ENCODE results near the gene SPIB. TPM values are rescaled to one million over a fixed set of nuclear protein-coding genes. Genes with fewer than 3 reads are reported as not detected.

The SPIB gene
- polyA plus RNA-seq, 1 donor (not counting 4 experiments of a cell fraction or from before 2014, with no cell fraction given) = not detected

DNA sequence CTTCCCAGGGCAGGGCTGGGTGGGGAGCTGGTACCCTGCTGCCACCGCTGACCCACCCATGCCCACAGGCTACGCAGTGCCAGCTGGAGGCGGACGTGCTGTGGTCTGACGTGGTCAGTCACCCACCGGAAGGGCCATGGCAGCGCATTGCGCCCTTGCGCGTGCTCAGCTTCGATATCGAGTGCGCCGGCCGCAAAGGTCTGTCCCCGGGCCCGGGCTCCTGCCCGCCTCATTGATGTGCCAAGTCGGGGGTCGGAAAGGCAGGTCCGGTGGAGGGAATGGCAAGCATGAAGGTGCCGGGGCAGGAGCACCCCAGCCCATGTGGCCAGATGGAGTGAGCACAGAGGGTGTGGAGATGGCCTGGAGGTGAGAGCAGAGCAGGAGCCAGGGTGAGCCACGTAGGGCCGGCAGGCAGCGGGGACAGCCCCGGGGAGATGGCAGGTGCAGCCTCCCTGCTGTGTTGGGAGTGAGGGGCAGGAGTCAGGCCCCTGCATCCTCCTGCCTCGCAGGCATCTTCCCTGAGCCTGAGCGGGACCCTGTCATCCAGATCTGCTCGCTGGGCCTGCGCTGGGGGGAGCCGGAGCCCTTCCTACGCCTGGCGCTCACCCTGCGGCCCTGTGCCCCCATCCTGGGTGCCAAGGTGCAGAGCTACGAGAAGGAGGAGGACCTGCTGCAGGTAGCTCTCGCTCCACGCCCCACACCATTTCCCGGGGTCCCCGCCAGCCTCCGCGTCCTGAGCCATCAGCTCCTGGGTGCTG lies 16.0 kb upstream of the SPIB start:
- Histone ChIP-seq H3K4me1 (ENCODE audit: control insufficient read depth, extremely low read depth, insufficient read depth, low read length) (no peaks in the 10 kb centered on the region), H3K79me2 (ENCODE audit: control insufficient read depth, insufficient read depth, low read length) (peaks cover 6% of the 10 kb centered on the region), H3K27me3 (ENCODE audit: control insufficient read depth, extremely low read depth, insufficient read depth, low read length) (no peaks in the 10 kb centered on the region), H2AFZ (ENCODE audit: control insufficient read depth, low read length) (no peak overlapping the region), H3K9ac (ENCODE audit: control insufficient read depth, extremely low read depth, insufficient read depth, low read length) (no peak overlapping the region), H3K36me3 (ENCODE audit: control insufficient read depth in 2 of 2, extremely low read depth in 1 of 2, insufficient read depth in 2 of 2, low read length in 2 of 2) (peaks cover 0 to 11% of the 10 kb centered on the region in 2 experiments), H3K27ac (ENCODE audit: control insufficient read depth, insufficient read depth, low read length) (no peak overlapping the region), H3K9me1 (ENCODE audit: control insufficient read depth, extremely low read depth, insufficient read depth, low read length) (no peaks in the 10 kb centered on the region), H3K4me2 (ENCODE audit: control insufficient read depth, extremely low read depth, insufficient read depth, low read depth, low read length) (no peak overlapping the region), H3K9me3 (ENCODE audit: control insufficient read depth, low read depth, low read length) (no peaks in the 10 kb centered on the region), H3K4me3 (ENCODE audit: control insufficient read depth in 2 of 3, extremely low read depth in 1 of 3, insufficient read depth in 2 of 3, low read depth in 1 of 3, low read length in 3 of 3) (no peak overlapping the region), H4K20me1 (ENCODE audit: control insufficient read depth, extremely low read depth, insufficient read depth, low read length) (no peaks in the 10 kb centered on the region)
- FAIRE-seq (no peak), DNase-seq (ENCODE audit: low read depth, low spot score) (no peak)
- dilution Hi-C loops (cut with MboI; ENCODE audit: extremely low pct_ligation_motif_present, low sequenced_read_pairs) = no loop called here
- no peak for TF ChIP-seq EZH2 (IDR thresholded peaks at IDR 0.05; ENCODE audit: low read length)
- TF ChIP-seq, protein P1, sequence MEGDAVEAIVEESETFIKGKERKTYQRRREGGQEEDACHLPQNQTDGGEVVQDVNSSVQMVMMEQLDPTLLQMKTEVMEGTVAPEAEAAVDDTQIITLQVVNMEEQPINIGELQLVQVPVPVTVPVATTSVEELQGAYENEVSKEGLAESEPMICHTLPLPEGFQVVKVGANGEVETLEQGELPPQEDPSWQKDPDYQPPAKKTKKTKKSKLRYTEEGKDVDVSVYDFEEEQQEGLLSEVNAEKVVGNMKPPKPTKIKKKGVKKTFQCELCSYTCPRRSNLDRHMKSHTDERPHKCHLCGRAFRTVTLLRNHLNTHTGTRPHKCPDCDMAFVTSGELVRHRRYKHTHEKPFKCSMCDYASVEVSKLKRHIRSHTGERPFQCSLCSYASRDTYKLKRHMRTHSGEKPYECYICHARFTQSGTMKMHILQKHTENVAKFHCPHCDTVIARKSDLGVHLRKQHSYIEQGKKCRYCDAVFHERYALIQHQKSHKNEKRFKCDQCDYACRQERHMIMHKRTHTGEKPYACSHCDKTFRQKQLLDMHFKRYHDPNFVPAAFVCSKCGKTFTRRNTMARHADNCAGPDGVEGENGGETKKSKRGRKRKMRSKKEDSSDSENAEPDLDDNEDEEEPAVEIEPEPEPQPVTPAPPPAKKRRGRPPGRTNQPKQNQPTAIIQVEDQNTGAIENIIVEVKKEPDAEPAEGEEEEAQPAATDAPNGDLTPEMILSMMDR (optimal IDR thresholded peaks at IDR 0.05 in 1 of 3, IDR thresholded peaks at IDR 0.05 in 1 of 3, conservative IDR thresholded peaks at IDR 0.05 in 1 of 3; ENCODE audit: extremely low read depth in 1 of 3, insufficient read depth in 2 of 3, low read length in 3 of 3) = no peak

DNA sequence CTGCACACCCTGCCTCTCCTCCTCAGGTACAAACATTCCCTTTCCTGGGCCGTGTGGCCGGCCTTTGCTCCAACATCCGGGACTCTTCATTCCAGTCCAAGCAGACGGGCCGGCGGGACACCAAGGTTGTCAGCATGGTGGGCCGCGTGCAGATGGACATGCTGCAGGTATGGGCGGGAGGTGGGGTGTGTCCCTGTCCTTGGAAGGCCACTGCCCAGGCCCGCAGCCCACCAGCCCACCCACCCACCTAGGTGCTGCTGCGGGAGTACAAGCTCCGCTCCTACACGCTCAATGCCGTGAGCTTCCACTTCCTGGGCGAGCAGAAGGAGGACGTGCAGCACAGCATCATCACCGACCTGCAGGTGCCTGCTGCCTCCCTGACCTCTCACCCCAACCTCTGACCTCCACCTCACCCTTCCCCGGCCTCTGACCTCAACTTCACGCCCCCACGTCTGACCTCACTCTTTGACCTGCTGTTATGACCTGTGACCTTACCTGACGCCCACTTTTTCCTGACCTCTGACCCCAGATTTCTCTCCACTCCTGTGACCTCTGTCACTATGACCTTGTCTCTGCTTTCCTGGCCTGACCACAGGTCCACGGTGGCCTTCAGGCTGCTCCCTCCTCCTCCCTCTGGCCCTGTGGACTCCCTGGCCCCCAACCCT lies 12.4 kb upstream of the SPIB start:
- no peak overlapping the region for H3K4me3 ChIP-seq (ENCODE audit: control insufficient read depth in 2 of 3, extremely low read depth in 1 of 3, insufficient read depth in 2 of 3, low read depth in 1 of 3, low read length in 3 of 3)
- peaks cover 5 to 13% of the 10 kb centered on the region in 2 experiments for H3K36me3 ChIP-seq (ENCODE audit: control insufficient read depth in 2 of 2, extremely low read depth in 1 of 2, insufficient read depth in 2 of 2, low read length in 2 of 2)
- DNase-seq (ENCODE audit: low read depth, low spot score) (no peak), FAIRE-seq (no peak)
- dilution Hi-C loops (cut with MboI; ENCODE audit: extremely low pct_ligation_motif_present, low sequenced_read_pairs) = no loop called here
- no peaks in the 10 kb centered on the region for H4K20me1 ChIP-seq (ENCODE audit: control insufficient read depth, extremely low read depth, insufficient read depth, low read length)
- H3K79me2 ChIP-seq (ENCODE audit: control insufficient read depth, insufficient read depth, low read length) = no peaks in the 10 kb centered on the region
- no peaks in the 10 kb centered on the region for H3K9me1 ChIP-seq (ENCODE audit: control insufficient read depth, extremely low read depth, insufficient read depth, low read length)
- H3K9ac ChIP-seq (ENCODE audit: control insufficient read depth, extremely low read depth, insufficient read depth, low read length) = no peak overlapping the region
- H3K27me3 ChIP-seq (ENCODE audit: control insufficient read depth, extremely low read depth, insufficient read depth, low read length) = no peaks in the 10 kb centered on the region
- TF ChIP-seq, protein P1 (optimal IDR thresholded peaks at IDR 0.05 in 1 of 3, IDR thresholded peaks at IDR 0.05 in 1 of 3, conservative IDR thresholded peaks at IDR 0.05 in 1 of 3; ENCODE audit: extremely low read depth in 1 of 3, insufficient read depth in 2 of 3, low read length in 3 of 3) = no peak
- TF ChIP-seq EZH2 (IDR thresholded peaks at IDR 0.05; ENCODE audit: low read length) = no peak
- no peak overlapping the region for H2AFZ ChIP-seq (ENCODE audit: control insufficient read depth, low read length)
- no peak overlapping the region for H3K4me2 ChIP-seq (ENCODE audit: control insufficient read depth, extremely low read depth, insufficient read depth, low read depth, low read length)
- no peaks in the 10 kb centered on the region for H3K4me1 ChIP-seq (ENCODE audit: control insufficient read depth, extremely low read depth, insufficient read depth, low read length)
- no peak overlapping the region for H3K27ac ChIP-seq (ENCODE audit: control insufficient read depth, insufficient read depth, low read length)
- H3K9me3 ChIP-seq (ENCODE audit: control insufficient read depth, low read depth, low read length) = no peaks in the 10 kb centered on the region
